ENCODE results near the gene PLA2G4A.
A peak's percentile ranks its signal among the peaks of the same experiment; 100 is the strongest.

The PLA2G4A gene

GRCh38 chr1:186828611-186829454 lies at the start of gene PLA2G4A:
Gene PLA2G4A (plus strand): TSS chr1:186828949. CDS start chr1:186854355, 25,406 bp downstream.
- no peak for DNase-seq

- no peak for DNase-seq
These were observed 48.7 kb upstream of the PLA2G4A start for GRCh38 chr1:186780076-186780475.

- DNase-seq, result no peak
These were observed 47.0 kb upstream of the PLA2G4A start for GRCh38 chr1:186781730-186782129.

GRCh38 chr1:186782791-186783190 lies 46.0 kb upstream of the PLA2G4A start:
- no peak for DNase-seq

- DNase-seq, result no peak
These were observed 45.6 kb upstream of the PLA2G4A start for GRCh38 chr1:186783193-186783592.

GRCh38 chr1:186785503-186785902 lies 43.2 kb upstream of the PLA2G4A start:
- no peak for DNase-seq

GRCh38 chr1:186790101-186790500 lies 38.6 kb upstream of the PLA2G4A start:
- no peak for DNase-seq

GRCh38 chr1:186792870-186793581 lies 35.7 kb upstream of the PLA2G4A start:
- DNase-seq, result no peak

- DNase-seq, result no peak
These were observed 35.2 kb upstream of the PLA2G4A start for GRCh38 chr1:186793582-186793927.

- peak; percentile 20 for DNase-seq
These were observed 29.6 kb upstream of the PLA2G4A start for GRCh38 chr1:186798960-186799688.

- no peak for DNase-seq
These were observed 29.1 kb upstream of the PLA2G4A start for GRCh38 chr1:186799689-186800054.

GRCh38 chr1:186802388-186802787 lies 26.4 kb upstream of the PLA2G4A start:
- no peak for DNase-seq

- DNase-seq, result no peak
These were observed 24.1 kb upstream of the PLA2G4A start for GRCh38 chr1:186804679-186805078.

GRCh38 chr1:186806477-186806876 lies 22.3 kb upstream of the PLA2G4A start:
- DNase-seq, result no peak

- no peak for DNase-seq
These were observed 21.6 kb upstream of the PLA2G4A start for GRCh38 chr1:186807163-186807562.

- no peak for DNase-seq
These were observed 16.9 kb upstream of the PLA2G4A start for GRCh38 chr1:186811892-186812291.

- no peak for DNase-seq
These were observed 16.2 kb upstream of the PLA2G4A start for GRCh38 chr1:186812570-186812969.

GRCh38 chr1:186813420-186813819 lies 15.3 kb upstream of the PLA2G4A start:
- DNase-seq, result no peak

- DNase-seq, result no peak
These were observed 9.6 kb upstream of the PLA2G4A start for GRCh38 chr1:186819126-186819525.

GRCh38 chr1:186819563-186819962 lies 9.2 kb upstream of the PLA2G4A start:
- DNase-seq, result no peak

GRCh38 chr1:186829686-186830587 lies 1.2 kb downstream of the PLA2G4A start:
- DNase-seq, result no peak

- no peak for DNase-seq
These were observed 2.4 kb downstream of the PLA2G4A start for GRCh38 chr1:186831168-186831567.

Measured in SHP77 treated with DMSO at 0.1 percent for 48 hours (cell line).